Ectodermal cell (in vitro differentiated cells): Measurements from ENCODE around the gene SPRR1A.

Source experiments
- H3K27ac ChIP-seq: 2 replicates; pipeline ENCODE4 v1.7.0; 2013; ENCODE audit warnings: mild to moderate bottlenecking, low read depth, low read length; ENCODE audit not compliant: insufficient read depth, poor library complexity, severe bottlenecking
- H3K27me3 ChIP-seq: 2 replicates; pipeline ENCODE4 v1.7.0; 2013; ENCODE audit warnings: mild to moderate bottlenecking, low read length; ENCODE audit not compliant: insufficient read depth, control insufficient read depth, poor library complexity, severe bottlenecking
- H3K36me3 ChIP-seq: one replicate; pipeline ENCODE4 v1.7.0; 2013; ENCODE audit warnings: low read length; ENCODE audit not compliant: control insufficient read depth, insufficient read depth
- H3K4me1 ChIP-seq: one replicate; pipeline ENCODE4 v1.7.0; 2013; ENCODE audit warnings: low read length; ENCODE audit not compliant: control insufficient read depth, insufficient read depth
- H3K4me3 ChIP-seq: 2 replicates; pipeline ENCODE4 v1.7.0; 2013; ENCODE audit warnings: low read depth, low read length, control low read depth; ENCODE audit not compliant: insufficient read depth
- H3K9me3 ChIP-seq: 2 replicates; pipeline ENCODE4 v1.7.0; 2013; ENCODE audit warnings: mild to moderate bottlenecking, low read length, moderate library complexity; ENCODE audit not compliant: control insufficient read depth
- WGBS, 2 experiments: methylation state at CpG; one replicate each; pipeline ENCODE4 v1.1.7; 2013; ENCODE audit warnings: missing lambda C conversion rate in 2 of 2; 5-methylcytosine and 5-hydroxymethylcytosine counted together

The SPRR1A gene

DNA sequence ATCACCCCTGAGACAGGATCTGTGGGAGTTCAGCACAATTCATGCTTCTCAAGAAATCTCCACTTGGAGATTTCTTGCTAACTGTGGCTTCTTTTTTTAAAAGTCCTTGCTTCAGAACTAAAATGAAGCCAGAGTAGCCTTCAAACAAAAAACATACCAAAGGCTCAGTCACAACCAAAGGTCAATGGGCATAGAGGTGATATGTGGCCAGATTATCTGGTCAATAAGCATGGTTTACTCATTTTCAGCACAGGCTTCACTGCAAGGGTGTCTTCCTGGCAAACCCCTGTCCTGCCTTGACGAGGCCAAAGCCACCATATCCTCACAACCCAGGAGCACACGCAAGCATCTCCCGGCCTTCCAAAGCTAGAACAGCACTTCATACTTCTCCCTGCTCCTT is 24.6 kb upstream of the SPRR1A start:
- Histone ChIP-seq H3K36me3 (no peaks in the 10 kb centered on the region), H3K9me3 (no peaks in the 10 kb centered on the region), H3K4me3 (no peak overlapping the region), H3K4me1 (no peaks in the 10 kb centered on the region), H3K27ac (no peak overlapping the region), H3K27me3 (no peaks in the 10 kb centered on the region)
- 58 to 71% methylated on average over 1 of the region's 3 CpGs for WGBS, 2 experiments

DNA sequence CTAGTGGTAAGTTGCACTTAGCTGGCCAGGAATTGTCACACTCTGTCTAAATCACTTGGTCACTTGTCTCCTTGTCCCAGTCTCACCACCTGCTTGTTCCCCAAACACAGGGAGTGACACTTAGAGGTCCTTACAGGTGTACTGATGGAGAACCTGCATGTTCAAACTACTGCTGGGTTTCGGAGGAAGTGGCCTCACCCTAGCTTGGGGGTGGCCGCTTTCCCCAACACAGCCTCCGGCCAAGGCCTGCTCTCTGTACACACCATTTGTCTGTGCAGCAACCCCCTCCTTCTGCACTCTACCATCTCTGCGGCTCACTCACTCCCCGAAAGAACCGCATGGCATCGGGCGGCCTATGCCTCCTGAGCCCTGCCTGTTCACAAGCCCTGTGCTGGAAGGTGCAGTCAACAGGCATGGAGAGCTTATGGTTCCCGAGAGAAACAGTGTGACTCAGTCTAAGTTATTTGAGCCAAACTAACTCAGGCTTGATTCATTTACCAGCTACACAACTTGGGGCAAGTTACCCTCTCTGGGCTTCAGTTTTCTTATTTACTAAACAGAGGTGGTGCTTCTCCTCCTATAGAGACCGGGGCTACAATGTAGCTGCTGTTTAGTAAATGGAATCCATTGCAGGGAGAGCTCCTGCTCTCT is 24.0 kb upstream of the SPRR1A start:
- 91 to 92% methylated on average over 10 of the region's 10 CpGs for WGBS, 2 experiments
- Histone ChIP-seq H3K27ac (no peak overlapping the region), H3K36me3 (no peaks in the 10 kb centered on the region), H3K4me1 (no peaks in the 10 kb centered on the region), H3K9me3 (no peaks in the 10 kb centered on the region), H3K4me3 (no peak overlapping the region), H3K27me3 (no peaks in the 10 kb centered on the region)

DNA sequence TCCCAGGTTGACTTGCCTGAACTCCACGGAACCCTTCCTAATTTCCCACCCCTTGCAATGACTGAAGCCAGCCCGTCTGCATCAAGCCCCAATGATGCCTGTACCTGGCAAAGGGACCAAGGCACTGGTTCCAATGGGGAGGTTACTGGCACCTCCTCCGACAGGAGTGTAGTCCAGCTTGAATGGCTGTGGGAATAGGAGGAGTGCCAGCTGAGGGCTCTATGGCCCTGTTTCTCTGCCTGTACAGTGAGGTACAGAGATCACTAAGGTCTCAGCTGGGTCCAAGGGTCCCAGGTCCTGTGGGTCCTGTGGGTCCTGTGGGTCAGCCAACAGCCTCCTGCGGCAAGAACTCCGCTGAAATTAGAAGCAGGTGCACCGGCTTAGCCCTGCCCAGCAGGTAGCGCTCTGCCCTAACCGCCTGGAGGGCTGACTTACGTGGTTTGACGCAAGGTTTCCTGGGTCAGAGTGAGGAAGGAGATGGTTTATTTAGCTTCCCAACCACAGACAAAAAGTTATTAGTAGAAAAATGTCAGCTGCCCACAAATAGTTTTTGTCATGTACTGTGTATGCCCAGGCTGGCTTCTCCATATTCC is 23.3 kb upstream of the SPRR1A start:
- no peaks in the 10 kb centered on the region for H3K9me3 ChIP-seq
- 70 to 80% methylated on average over 10 of the region's 10 CpGs for WGBS, 2 experiments
- H3K27me3 ChIP-seq = no peaks in the 10 kb centered on the region
- no peak overlapping the region for H3K27ac ChIP-seq
- no peaks in the 10 kb centered on the region for H3K36me3 ChIP-seq
- no peak overlapping the region for H3K4me3 ChIP-seq
- H3K4me1 ChIP-seq = no peaks in the 10 kb centered on the region

DNA sequence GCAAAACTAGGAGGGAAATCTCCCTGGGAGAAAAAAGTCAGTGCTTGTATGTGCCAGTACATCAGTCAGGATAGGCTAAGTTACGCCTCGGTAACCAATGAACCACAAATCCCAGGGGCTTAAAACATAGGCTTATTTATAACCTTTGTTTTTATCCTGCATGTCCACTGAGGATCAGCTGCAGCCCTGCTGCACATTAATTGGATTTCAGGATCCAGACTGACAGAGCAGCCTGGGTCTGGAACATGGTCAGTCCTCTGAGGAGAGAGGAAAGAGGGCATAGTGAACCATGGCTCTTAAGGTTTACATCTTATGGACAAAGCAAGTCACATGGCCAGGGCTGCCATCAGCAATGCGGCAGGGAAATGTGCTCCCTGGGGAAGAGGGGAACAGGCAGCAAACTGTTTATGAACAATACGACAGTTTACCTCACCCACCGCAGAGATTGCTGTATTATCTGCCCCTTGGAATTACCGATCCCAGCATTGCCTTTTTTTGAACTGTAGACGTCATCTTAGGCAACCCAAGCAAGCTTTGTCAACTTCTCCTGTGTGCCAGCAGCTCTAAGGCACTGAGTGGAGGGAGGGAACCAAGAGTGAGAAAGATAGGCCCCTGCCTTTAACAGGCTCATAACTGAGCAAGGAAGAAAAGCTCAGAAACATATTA is 22.5 kb upstream of the SPRR1A start:
- H3K27me3 ChIP-seq = no peaks in the 10 kb centered on the region
- H3K4me3 ChIP-seq = no peak overlapping the region
- no peak overlapping the region for H3K27ac ChIP-seq
- H3K36me3 ChIP-seq = no peaks in the 10 kb centered on the region
- no peaks in the 10 kb centered on the region for H3K4me1 ChIP-seq
- 89 to 90% methylated on average over 7 of the region's 7 CpGs for WGBS, 2 experiments
- H3K9me3 ChIP-seq = no peaks in the 10 kb centered on the region

DNA sequence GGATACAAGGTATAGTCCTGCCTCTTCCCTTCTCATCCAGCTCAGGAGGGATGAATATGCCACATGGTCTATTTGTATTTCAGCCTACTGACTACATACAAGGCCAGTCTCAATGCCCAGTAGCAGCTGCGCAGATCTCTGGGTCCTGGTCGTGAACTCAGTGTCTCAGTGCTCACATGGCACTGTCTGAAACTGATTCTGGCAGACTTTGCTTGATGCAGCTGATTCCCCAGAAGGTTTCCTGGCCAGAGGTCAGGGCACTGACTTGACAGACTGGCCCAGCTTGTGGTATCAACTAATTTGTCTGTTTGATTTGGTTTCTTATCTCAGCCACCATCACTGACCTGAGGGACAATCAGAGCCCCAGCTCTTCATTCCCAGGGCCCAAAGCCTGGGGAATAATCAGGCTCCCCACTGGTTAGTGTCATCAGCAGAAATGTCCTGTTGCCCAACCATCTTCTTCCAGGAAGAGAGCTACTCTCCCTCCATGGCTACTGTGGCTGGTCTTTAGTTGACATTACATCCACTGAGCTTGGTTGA is 20.9 kb upstream of the SPRR1A start:
- WGBS, 2 experiments = 77 to 86% methylated on average over 2 of the region's 2 CpGs
- no peaks in the 10 kb centered on the region for H3K4me1 ChIP-seq
- no peak overlapping the region for H3K4me3 ChIP-seq
- no peaks in the 10 kb centered on the region for H3K36me3 ChIP-seq
- no peaks in the 10 kb centered on the region for H3K9me3 ChIP-seq
- no peak overlapping the region for H3K27ac ChIP-seq
- H3K27me3 ChIP-seq = no peaks in the 10 kb centered on the region

DNA sequence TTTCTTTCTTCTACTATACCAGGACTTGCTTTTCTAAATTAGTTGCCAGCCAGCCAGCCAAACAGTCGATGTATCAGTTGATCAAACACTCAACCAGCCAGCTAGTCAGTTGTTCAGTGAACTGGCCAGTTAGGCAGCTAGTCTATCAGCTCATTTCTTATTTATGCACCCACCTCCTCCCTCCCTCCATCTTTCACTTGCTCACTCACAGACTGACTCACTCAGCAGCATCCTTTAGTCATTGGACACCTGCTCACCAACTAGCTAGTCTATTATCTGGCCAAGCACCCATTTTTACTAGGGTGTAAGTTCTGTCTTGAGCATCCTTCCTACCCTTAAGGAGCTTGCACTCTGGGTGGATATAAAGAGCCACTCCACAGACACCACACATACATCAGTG is 19.3 kb upstream of the SPRR1A start:
- Histone ChIP-seq H3K4me3 (no peak overlapping the region), H3K36me3 (no peaks in the 10 kb centered on the region), H3K4me1 (no peaks in the 10 kb centered on the region), H3K27me3 (no peaks in the 10 kb centered on the region), H3K27ac (no peak overlapping the region), H3K9me3 (no peaks in the 10 kb centered on the region)
- 62 to 63% methylated on average over 1 of the region's 1 CpG for WGBS, 2 experiments

DNA sequence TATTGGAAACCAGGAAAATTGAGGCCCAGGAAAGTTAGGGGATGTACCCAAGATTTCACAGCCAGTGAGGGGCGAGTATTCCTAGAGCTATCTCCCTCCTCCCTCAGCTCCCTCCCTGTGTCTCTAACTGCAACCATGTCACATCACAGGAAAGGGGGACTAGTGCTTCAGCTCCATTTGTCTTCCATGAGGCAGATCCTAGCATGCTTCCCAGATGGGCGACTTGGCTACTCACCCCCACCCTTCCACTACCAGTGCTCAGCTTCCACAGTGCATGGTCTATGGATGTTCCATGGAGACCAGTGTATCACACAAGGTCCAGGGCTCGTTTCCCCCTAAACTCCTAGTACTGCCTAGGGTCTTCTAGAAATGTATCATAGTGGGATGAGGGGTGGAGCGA is 18.0 kb upstream of the SPRR1A start:
- H3K27me3 ChIP-seq = no peaks in the 10 kb centered on the region
- no peaks in the 10 kb centered on the region for H3K36me3 ChIP-seq
- H3K4me3 ChIP-seq = no peak overlapping the region
- H3K27ac ChIP-seq = no peak overlapping the region
- no peaks in the 10 kb centered on the region for H3K9me3 ChIP-seq
- H3K4me1 ChIP-seq = no peaks in the 10 kb centered on the region
- 80 to 82% methylated on average over 2 to 4 of the region's 4 CpGs for WGBS, 2 experiments

DNA sequence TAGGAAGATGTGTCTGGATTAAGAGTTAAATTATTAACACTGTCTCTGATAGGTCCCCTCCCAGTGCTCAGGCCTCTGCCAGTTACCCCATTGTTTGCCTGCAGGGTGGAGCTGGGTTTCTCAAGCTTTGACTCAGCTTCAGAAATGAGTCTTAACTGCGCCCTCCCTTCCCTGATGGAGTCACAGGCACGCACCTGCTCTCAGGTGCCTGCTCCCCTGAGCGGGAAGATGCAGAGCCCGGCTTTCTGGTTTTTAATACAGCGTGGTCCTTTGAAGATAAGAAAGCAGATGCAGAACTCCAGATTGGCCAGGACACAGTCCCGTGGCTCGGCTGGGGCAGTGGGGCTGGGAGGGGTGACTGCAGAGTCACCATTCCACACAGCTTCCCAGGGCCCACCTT is 16.7 kb upstream of the SPRR1A start:
- Histone ChIP-seq H3K4me3 (no peak overlapping the region), H3K4me1 (no peaks in the 10 kb centered on the region), H3K9me3 (no peaks in the 10 kb centered on the region), H3K27ac (no peak overlapping the region), H3K36me3 (no peaks in the 10 kb centered on the region), H3K27me3 (no peaks in the 10 kb centered on the region)
- 83 to 84% methylated on average over 7 of the region's 7 CpGs for WGBS, 2 experiments

DNA sequence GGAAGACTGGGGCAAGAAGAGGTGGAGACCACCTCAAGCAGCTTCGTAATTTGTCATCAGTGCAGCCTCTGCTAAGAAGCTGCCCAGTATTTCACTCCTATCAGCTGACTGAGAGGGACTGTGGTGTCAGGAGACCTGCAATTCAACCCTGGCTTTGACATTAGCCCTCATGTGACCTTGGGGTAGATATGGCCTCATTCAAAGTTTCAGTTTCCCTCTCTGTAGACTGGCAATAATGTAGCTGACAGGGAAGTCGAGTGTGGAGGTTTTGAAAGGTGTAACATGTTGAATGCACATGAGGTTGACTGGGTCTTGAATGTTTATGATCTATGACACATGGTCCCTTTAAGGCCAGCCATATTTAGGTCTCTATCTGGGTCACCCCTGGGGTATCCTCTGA is 15.6 kb upstream of the SPRR1A start:
- Histone ChIP-seq H3K4me3 (no peak overlapping the region), H3K4me1 (no peaks in the 10 kb centered on the region), H3K27ac (no peak overlapping the region), H3K27me3 (no peaks in the 10 kb centered on the region), H3K9me3 (no peaks in the 10 kb centered on the region), H3K36me3 (no peaks in the 10 kb centered on the region)
- WGBS, 2 experiments = 65 to 74% methylated on average over 2 of the region's 2 CpGs

DNA sequence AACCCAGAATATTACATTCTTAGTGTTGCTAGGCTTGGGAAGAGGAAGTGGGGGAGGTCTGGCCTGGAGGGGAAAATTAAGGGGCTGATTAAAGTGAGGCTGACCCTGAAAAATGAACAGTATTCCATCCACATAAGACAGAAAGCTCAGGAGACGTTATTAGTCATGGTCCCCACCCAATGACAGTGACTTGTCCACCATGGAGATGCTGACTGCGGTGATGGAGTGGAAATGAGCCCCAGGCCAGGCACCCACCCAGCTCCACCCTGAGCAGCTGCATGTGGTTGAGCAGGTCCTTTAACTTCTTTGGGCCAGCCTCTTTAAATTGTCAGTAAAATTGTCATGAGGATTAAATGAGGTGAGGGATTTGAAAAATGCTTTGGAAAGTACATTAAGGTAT is 14.8 kb upstream of the SPRR1A start:
- Histone ChIP-seq H3K9me3 (peaks cover 5% of the 10 kb centered on the region), H3K4me3 (no peak overlapping the region), H3K27me3 (no peaks in the 10 kb centered on the region), H3K36me3 (no peaks in the 10 kb centered on the region), H3K4me1 (no peaks in the 10 kb centered on the region), H3K27ac (no peak overlapping the region)
- 71 to 78% methylated on average over 2 of the region's 2 CpGs for WGBS, 2 experiments
